GOT3 (cell line): ENCODE measurements around the gene GLG1.
"Not testable (repeated sequence)": the region's sequence is repeated elsewhere in the genome, so short reads cannot be mapped to it uniquely, and the experiment has no call there.

ENCODE experiments used
- DNase-seq: peaks from one replicate; lab custom pipeline; 2025; ENCODE audit warnings: mixed read lengths; lab: John Stamatoyannopoulos, UW

The GLG1 gene

GRCh38 chr16:74443624-74444346 lies 163.1 kb downstream of the GLG1 start:
- DNase-seq, result not testable (repeated sequence)

- DNase-seq, result no peak
Measured at GRCh38 chr16:74439685-74440084, 167.2 kb downstream of the GLG1 start.

DNA sequence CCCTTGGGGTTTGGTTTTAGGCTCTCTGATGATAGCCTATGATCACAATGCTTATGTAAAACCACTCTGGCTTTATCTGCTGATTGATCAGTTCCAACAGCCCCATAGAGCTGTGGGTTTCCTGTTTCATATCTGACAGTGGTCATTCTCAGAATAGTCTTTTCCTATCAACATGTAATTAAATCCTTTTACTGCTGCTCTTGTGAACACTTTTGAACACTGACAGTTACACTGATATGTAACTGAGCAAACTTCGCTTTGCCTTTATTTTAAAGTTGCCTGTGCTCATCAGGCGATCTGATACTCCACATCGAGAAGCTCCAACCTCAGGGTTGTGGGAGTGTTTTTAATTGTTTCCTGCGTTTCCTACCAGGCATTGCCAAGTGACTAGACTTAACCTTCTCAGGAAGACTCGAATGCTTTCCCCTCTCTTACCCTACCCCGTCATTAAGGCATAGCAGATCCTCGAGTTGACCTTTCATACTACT lies 168.4 kb downstream of the GLG1 start:
- no peak for DNase-seq

- DNase-seq, result no peak
Measured at GRCh38 chr16:74431516-74431915, 175.4 kb downstream of the GLG1 start.

GRCh38 chr16:74430036-74430712 lies 176.7 kb downstream of the GLG1 start:
- not testable (repeated sequence) for DNase-seq

DNA sequence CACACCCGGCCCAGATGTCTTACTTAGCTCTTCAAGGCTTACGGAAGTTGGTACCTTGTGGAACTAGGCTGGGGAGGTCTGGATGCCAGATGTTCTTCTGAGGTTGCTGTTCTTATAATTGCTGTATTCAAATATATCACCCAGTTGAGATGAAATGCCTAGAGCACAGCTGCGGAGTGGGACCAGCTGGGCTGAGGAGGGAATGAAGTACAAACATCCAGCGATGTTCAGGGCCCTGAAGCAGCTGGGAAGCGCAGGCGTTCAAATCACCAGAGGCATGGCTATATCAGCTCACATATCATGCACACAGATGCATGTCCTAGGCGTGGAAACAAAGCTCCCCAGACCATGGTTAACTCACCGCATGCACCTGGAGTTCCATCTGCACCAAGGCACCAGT lies 178.4 kb downstream of the GLG1 start:
- not testable (repeated sequence) for DNase-seq

- not testable (repeated sequence) for DNase-seq
Measured at GRCh38 chr16:74425751-74426150, 181.2 kb downstream of the GLG1 start.

- not testable (repeated sequence) for DNase-seq
Measured at GRCh38 chr16:74423721-74424120, 183.2 kb downstream of the GLG1 start.

DNA sequence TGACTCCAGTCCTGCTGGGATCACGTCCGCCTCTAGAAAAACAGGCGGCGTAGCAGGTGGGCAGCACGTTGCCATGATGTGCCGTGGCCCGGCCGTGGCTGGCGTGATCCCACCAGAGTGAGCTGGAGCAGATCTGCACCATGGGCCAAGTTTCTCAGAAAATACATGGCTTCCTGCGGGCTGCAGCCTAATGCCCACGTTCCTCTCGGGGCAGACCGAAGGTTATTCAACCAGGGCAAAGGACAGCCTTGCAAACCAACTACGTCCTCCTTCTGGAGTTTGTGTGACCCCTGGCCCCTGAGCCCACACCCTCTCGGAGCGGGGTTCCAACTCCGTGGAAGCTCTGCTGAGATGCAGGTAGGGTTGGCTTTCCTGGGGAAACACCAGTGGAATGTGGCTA lies 184.8 kb downstream of the GLG1 start:
- not testable (repeated sequence) for DNase-seq

DNA sequence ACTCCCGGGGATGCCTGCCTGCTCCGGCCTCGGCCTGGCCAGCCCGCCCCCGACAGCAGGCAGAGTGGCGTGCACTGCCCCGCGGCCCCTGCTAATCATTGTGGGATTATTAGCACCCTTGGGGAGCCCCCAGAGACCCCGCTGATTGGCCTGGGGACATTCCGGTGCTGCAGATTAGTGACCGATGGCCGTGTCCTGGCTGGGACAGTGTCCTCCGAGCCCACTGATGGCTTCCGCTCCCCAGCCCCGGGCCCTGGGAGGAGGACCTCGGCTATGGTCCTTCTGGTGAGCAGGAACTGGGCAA lies 185.5 kb downstream of the GLG1 start:
- DNase-seq, result not testable (repeated sequence)

- not testable (repeated sequence) for DNase-seq
Measured at GRCh38 chr16:74420612-74421481, 186.1 kb downstream of the GLG1 start, which contains the start of gene CLEC18B. Gene CLEC18B (minus strand): TSS chr16:74421478. CDS start chr16:74421270, 208 bp downstream.

DNA sequence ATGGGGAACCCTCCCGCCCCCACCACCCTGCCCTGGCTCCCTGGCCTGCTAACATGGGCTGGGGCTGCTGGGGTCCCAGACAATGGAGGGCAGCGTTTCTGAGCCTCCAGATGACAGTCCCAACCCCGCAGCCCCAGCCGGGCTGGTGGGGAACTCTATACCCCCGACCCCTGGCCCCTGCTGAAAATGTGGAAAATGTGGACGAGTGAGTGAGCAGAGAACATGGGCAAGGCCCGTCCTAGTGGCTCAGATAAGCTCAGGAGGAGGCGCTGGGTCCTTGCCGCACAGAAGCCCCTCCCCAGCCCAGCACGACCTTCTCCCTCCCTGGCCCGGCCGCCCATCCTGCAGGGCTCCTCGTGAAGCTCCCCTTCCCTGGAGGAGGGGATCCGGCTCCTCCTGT lies 187.1 kb downstream of the GLG1 start:
- not testable (repeated sequence) for DNase-seq

GRCh38 chr16:74417897-74418296 lies 189.0 kb downstream of the GLG1 start:
- not testable (repeated sequence) for DNase-seq

GRCh38 chr16:74413920-74414319 lies 193.0 kb downstream of the GLG1 start:
- not testable (repeated sequence) for DNase-seq

DNA sequence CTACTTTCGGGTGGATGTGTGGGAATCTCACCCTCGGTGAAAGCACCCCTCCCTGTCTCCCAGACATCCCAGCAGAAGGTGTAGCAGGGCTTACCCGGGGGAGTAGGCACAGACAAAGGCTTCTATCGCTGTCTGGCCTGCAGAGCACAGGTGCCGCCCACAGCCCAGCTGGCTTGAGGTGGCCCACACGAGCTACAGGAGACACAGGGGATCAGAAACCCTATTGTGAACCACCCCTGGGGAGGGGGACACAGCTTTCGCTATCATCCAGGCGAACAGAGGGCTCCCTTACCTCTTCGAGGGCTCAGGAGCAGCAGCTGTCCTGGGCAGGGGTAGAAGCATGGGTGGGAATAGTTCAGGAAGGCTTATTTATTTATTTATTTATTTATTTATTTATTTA lies 193.4 kb downstream of the GLG1 start:
- not testable (repeated sequence) for DNase-seq

DNA sequence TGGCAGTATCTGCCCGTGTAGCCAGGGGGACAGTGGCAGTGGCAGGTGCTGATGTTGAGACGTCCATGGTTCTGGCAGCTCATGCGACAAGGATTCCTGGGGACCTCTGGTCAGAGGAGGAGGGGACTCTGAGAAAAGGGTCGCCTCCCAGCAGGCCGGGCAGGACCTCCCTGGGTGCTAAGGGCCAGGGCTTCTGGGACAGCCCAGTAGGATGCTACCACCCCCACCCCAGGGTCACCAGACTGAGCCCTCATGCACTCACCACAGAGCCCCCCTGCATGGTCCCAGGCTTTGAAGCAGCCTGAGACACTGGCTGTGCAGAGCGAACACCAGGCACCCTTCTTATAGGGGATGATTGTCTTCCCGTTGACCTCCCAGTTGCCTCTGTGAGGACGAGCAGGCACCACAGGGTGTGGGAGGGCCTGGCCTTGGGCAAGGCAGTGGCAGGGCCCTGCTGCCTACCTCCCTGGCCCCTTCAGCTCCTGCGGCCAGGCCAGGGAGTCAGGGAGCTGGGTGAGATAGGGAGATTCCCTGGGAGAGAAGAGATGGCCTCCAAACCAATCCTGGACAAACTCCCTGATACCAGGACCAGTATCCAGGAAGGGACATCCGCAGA lies 194.0 kb downstream of the GLG1 start:
- DNase-seq, result not testable (repeated sequence)

DNA sequence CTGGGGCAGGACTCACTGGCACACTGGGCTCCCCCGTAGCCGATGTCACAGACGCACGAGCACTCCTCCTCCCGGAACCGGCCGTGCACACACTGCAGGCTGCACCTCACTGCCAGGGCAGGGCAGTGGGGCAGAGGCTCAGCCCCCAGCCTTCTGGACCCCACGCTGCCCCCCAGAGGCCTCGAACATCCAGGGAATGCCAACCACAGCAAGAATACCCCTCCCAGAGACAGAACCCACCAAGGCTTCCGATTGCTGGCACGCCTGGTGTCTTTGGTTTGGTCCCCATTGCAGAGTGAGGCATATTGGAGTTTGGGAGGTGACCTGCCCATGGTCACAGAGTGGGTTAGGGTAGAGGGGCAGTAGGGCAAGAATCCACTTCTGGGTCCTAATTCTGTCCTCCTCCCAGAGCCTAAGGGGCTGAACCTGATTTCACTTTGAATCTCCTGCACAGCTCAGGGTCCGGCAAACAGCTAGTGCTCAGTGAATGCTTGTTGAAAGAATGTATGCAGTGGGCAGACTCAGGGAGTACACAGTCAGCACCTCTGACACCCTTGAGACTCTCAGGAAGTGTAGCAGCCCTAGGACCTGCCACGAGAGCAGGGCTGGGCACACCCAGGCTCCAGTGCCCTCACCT lies 194.7 kb downstream of the GLG1 start:
- DNase-seq, result not testable (repeated sequence)

GRCh38 chr16:74410981-74411380 lies 195.9 kb downstream of the GLG1 start:
- DNase-seq, result not testable (repeated sequence)

DNA sequence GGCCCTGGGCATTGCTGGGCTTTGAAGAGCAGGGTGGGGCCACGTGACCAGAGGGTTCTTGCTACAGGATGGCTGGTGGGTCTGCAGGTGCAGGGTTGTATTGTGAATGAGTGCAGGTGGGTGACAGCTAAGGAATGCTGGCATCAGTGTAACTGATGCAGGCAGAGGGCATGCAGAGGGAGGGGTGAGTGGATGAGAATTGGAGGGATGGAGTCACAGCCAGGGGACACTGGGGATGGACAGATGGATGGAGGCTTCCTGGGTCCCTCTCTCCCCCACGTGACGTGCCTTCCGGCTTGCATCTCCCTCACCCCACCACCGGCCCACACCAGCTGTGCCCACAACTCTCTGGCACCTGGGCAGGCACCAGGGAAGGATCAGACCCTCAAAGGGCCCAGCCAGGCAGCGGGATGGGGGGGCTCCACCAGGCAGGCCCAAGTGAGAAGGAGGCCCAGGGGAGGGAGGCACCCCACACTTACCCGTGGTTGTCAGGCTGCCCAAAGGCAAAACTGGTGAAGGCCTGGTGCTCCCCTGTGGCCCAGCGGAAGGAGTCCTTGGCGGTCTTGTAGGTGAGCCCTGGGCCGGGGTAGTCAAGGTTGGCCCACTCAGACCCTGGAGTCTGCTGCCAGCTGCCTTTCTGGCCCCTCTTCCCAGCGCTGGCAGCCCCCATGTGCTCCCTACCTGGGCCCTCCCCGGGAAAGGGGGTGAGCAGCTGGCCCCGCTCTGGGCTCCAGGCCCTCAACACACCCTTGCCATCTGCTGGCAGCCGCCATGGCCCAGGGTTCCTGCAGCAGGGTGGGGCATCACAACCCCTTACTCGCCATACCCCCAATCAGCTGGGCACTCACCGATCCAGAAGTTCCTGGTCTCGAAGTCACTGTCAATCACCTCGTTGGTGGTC lies 196.6 kb downstream of the GLG1 start:
- not testable (repeated sequence) for DNase-seq
